ENCODE measurements around the gene LEMD3. TPM values are rescaled to one million over a fixed set of nuclear protein-coding genes. Genes with fewer than 3 reads are reported as not detected.
A peak's percentile ranks its signal among the peaks of the same experiment; 100 is the strongest.

LEMD3 gene
- total and polyA plus RNA-seq, 2 donors (not counting 1 experiment from before 2014, with no cell fraction given) = 11.5 to 18.5 TPM

DNA sequence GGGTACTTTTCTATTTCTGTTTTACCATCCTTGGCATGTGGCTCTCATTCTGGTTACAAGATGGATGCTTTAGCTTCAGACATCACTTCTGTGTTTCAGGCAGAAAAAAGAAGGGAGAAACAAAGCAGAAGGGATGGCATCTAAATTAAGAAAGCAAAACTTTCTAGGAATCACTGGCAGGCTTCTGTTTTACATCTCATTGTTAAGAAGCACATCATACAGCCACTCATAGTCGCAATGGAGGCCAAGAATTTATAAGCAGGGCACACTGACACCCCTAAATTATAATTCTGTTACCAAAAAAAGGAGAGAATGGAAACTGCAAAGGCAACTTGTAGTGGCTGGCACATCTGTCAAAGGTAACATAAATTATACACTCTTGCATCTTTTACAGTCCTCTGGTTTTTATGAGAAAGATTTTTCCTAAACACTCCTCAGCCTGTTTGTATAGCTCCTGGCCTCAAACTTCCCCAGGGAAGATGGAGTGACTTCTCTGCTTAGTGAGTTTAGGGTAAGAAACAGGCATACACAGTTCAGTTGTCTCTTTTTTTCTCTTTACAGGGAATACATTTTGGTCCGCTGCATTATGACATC, 22.0 kb upstream of the LEMD3 start:
- no peak for TF ChIP-seq EZH2 (IDR thresholded peaks at IDR 0.05; ENCODE audit: low read length, missing control alignments)
- TF ChIP-seq, protein P1, sequence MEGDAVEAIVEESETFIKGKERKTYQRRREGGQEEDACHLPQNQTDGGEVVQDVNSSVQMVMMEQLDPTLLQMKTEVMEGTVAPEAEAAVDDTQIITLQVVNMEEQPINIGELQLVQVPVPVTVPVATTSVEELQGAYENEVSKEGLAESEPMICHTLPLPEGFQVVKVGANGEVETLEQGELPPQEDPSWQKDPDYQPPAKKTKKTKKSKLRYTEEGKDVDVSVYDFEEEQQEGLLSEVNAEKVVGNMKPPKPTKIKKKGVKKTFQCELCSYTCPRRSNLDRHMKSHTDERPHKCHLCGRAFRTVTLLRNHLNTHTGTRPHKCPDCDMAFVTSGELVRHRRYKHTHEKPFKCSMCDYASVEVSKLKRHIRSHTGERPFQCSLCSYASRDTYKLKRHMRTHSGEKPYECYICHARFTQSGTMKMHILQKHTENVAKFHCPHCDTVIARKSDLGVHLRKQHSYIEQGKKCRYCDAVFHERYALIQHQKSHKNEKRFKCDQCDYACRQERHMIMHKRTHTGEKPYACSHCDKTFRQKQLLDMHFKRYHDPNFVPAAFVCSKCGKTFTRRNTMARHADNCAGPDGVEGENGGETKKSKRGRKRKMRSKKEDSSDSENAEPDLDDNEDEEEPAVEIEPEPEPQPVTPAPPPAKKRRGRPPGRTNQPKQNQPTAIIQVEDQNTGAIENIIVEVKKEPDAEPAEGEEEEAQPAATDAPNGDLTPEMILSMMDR (conservative IDR thresholded peaks at IDR 0.05 in 1 of 2, IDR thresholded peaks at IDR 0.05 in 1 of 2; ENCODE audit: low read depth in 1 of 2, low read length in 2 of 2) = no peak
- DNase-seq (ENCODE audit: low read depth in 2 of 2) = no peak
- Histone ChIP-seq H4K20me1 (ENCODE audit: control insufficient read depth, extremely low read depth, insufficient read depth, low read length) (no peaks in the 10 kb centered on the region), H3K27me3 (ENCODE audit: control insufficient read depth, insufficient read depth, low read length) (peaks cover 5% of the 10 kb centered on the region), H3K4me1 (ENCODE audit: control insufficient read depth, extremely low read depth, insufficient read depth, low read length) (no peaks in the 10 kb centered on the region), H3K36me3 (ENCODE audit: control insufficient read depth, insufficient read depth, low read length) (no peaks in the 10 kb centered on the region), H2AFZ (ENCODE audit: low read length) (no peak overlapping the region), H3K79me2 (ENCODE audit: control insufficient read depth, insufficient read depth, low read length) (no peaks in the 10 kb centered on the region), H3K27ac (ENCODE audit: insufficient read depth, low read length) (no peak overlapping the region), H3K4me3 (replicated peaks in 1 of 4; ENCODE audit: control extremely low read depth in 1 of 4, insufficient read depth in 1 of 4, low read depth in 3 of 4, low read length in 4 of 4) (no peak overlapping the region), H3K9me3 (ENCODE audit: control insufficient read depth, insufficient read depth, low read depth, low read length) (no peaks in the 10 kb centered on the region), H3K4me2 (ENCODE audit: extremely low read depth, insufficient read depth, low read length) (no peak overlapping the region), H3K9ac (ENCODE audit: insufficient read depth, low read length) (no peak overlapping the region)

DNA sequence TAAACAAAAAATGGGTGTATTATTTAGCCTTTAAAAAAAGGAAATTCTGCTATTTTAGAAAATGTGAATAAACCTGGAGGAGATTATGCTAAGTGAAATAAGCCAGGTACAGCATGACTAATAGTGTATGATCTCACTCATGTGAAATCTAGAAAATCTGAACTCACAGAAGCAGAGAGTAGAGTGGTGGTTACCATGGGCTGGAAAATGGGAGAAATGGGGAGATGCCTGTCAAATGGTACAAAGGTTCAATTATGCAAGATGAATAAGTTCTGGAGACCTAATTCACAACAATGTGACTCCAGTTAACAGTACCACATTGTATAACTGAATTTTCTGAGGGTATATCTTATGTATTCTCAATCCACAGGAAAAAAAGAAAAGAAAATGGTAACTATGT, 17.4 kb upstream of the LEMD3 start:
- peaks cover 2% of the 10 kb centered on the region for H3K27me3 ChIP-seq (ENCODE audit: control insufficient read depth, insufficient read depth, low read length)
- no peaks in the 10 kb centered on the region for H4K20me1 ChIP-seq (ENCODE audit: control insufficient read depth, extremely low read depth, insufficient read depth, low read length)
- no peak for TF ChIP-seq EZH2 (IDR thresholded peaks at IDR 0.05; ENCODE audit: low read length, missing control alignments)
- TF ChIP-seq, protein P1 (conservative IDR thresholded peaks at IDR 0.05 in 1 of 2, IDR thresholded peaks at IDR 0.05 in 1 of 2; ENCODE audit: low read depth in 1 of 2, low read length in 2 of 2) = no peak
- no peaks in the 10 kb centered on the region for H3K79me2 ChIP-seq (ENCODE audit: control insufficient read depth, insufficient read depth, low read length)
- peak in 1 of 2 donors; percentile 2 for DNase-seq (ENCODE audit: low read depth in 2 of 2)
- no peak overlapping the region for H3K27ac ChIP-seq (ENCODE audit: insufficient read depth, low read length)
- H3K4me1 ChIP-seq (ENCODE audit: control insufficient read depth, extremely low read depth, insufficient read depth, low read length) = no peaks in the 10 kb centered on the region
- H3K9me3 ChIP-seq (ENCODE audit: control insufficient read depth, insufficient read depth, low read depth, low read length) = no peaks in the 10 kb centered on the region
- no peak overlapping the region for H3K4me2 ChIP-seq (ENCODE audit: extremely low read depth, insufficient read depth, low read length)
- no peak overlapping the region for H2AFZ ChIP-seq (ENCODE audit: low read length)
- no peaks in the 10 kb centered on the region for H3K36me3 ChIP-seq (ENCODE audit: control insufficient read depth, insufficient read depth, low read length)
- no peak overlapping the region for H3K4me3 ChIP-seq (replicated peaks in 1 of 4; ENCODE audit: control extremely low read depth in 1 of 4, insufficient read depth in 1 of 4, low read depth in 3 of 4, low read length in 4 of 4)
- H3K9ac ChIP-seq (ENCODE audit: insufficient read depth, low read length) = no peak overlapping the region

DNA sequence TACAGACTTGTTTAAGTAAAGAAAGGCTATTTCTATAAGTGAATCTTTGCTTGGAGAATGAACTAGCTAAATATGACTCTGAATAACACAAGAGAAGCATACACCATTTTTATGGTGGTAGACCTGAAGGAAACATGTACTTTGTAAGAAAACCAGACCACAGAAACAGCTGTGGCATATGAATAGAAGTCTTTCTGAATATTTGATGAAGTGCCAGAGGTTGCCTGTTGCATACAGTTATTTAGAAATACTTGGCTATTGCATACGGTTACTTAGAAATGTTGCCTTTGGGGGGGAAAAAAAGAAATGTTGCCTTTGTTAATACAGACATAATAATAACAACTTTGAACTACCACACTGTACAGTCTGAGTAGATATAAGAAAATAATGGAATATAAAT, 16.8 kb upstream of the LEMD3 start:
- H3K27me3 ChIP-seq (ENCODE audit: control insufficient read depth, insufficient read depth, low read length) = peaks cover 2% of the 10 kb centered on the region
- H4K20me1 ChIP-seq (ENCODE audit: control insufficient read depth, extremely low read depth, insufficient read depth, low read length) = no peaks in the 10 kb centered on the region
- H3K36me3 ChIP-seq (ENCODE audit: control insufficient read depth, insufficient read depth, low read length) = no peaks in the 10 kb centered on the region
- no peak overlapping the region for H3K4me2 ChIP-seq (ENCODE audit: extremely low read depth, insufficient read depth, low read length)
- H3K27ac ChIP-seq (ENCODE audit: insufficient read depth, low read length) = no peak overlapping the region
- H3K9ac ChIP-seq (ENCODE audit: insufficient read depth, low read length) = no peak overlapping the region
- H3K4me1 ChIP-seq (ENCODE audit: control insufficient read depth, extremely low read depth, insufficient read depth, low read length) = no peaks in the 10 kb centered on the region
- no peak overlapping the region for H3K4me3 ChIP-seq (replicated peaks in 1 of 4; ENCODE audit: control extremely low read depth in 1 of 4, insufficient read depth in 1 of 4, low read depth in 3 of 4, low read length in 4 of 4)
- DNase-seq (ENCODE audit: low read depth in 2 of 2) = peak; percentile 5 to 51
- no peaks in the 10 kb centered on the region for H3K79me2 ChIP-seq (ENCODE audit: control insufficient read depth, insufficient read depth, low read length)
- TF ChIP-seq, protein P1 (conservative IDR thresholded peaks at IDR 0.05 in 1 of 2, IDR thresholded peaks at IDR 0.05 in 1 of 2; ENCODE audit: low read depth in 1 of 2, low read length in 2 of 2) = no peak
- TF ChIP-seq EZH2 (IDR thresholded peaks at IDR 0.05; ENCODE audit: low read length, missing control alignments) = no peak
- no peaks in the 10 kb centered on the region for H3K9me3 ChIP-seq (ENCODE audit: control insufficient read depth, insufficient read depth, low read depth, low read length)
- H2AFZ ChIP-seq (ENCODE audit: low read length) = no peak overlapping the region

Data from fibroblast of lung (primary cell).